HepG2 (cell line): ENCODE measurements around the gene CCT7. TPM values are rescaled to one million over a fixed set of nuclear protein-coding genes. Genes with fewer than 3 reads are reported as not detected.

Experiments used
- ATAC-seq: fragments of 200-7000 bp; cut with Tn5 transposase; 3 replicates; pipeline ENCODE4 v1.9.1; 2020; ENCODE audit warnings: mild to moderate bottlenecking, moderate library complexity
- BruUV-seq: library from RNA; stranded (reverse); fragments of 400-500 nt; replicated peaks from 2 replicates; lab custom pipeline; 2021; lab: Mats Ljungman, UMichigan
- CTCF ChIA-PET: fragments of 300-600 bp; formaldehyde crosslinking; extraction: SDS; loops from one replicate; lab custom pipeline; 2021; ENCODE audit warnings: low total read pairs, inconsistent platforms, low intra/inter-chr PET ratio; lab: Yijun Ruan, JAX
- POLR2A ChIA-PET: fragments of 350-600 bp; sonication (Branson Sonifier 250); formaldehyde crosslinking; loops from one replicate; lab custom pipeline; 2020; ENCODE audit warnings: antibody characterized with exemption, inconsistent platforms; lab: Yijun Ruan, JAX
- DNase-seq: peaks from one replicate; pipeline ENCODE4 v3.0.0-alpha.2; 2015; ENCODE audit warnings: low spot score
- FAIRE-seq: peaks from 3 replicates; lab custom pipeline; 2011; peaks lifted over from hg19 to GRCh38; lab: Jason Lieb, UNC
- H2AFZ ChIP-seq: one replicate; pipeline ENCODE4 v1.6.1; 2011; ENCODE audit warnings: low read length, inconsistent platforms
- H3K27ac ChIP-seq: fragments of 300-600 bp; 3 replicates; pipeline ENCODE4 v1.8.0; 2011; ENCODE audit warnings: mixed run types, mild to moderate bottlenecking, mixed read lengths, low read length, inconsistent platforms; ENCODE audit not compliant: insufficient read depth; ENCODE audit errors: extremely low read length
- H3K27me3 ChIP-seq, 2 experiments: fragments of 200-600 bp in 1 of 2; 2 replicates in 1 of 2; 3 replicates in 1 of 2; pipeline versions ENCODE4 v1.6.0 to v1.8.0; 2011; ENCODE audit warnings: low read length in 2 of 2, mild to moderate bottlenecking in 2 of 2, moderate library complexity in 2 of 2, inconsistent platforms in 1 of 2; ENCODE audit not compliant: insufficient read depth in 2 of 2, control insufficient read depth in 1 of 2
- H3K36me3 ChIP-seq, 2 experiments: fragments of 200-600 bp in 1 of 2; replicated peaks in 1 of 2; 2 replicates in 1 of 2; 3 replicates in 1 of 2; pipeline versions ENCODE4 v1.5.1 to v1.8.0; 2011; ENCODE audit warnings: low read length in 2 of 2, inconsistent platforms in 1 of 2; ENCODE audit not compliant: insufficient read depth in 2 of 2, control insufficient read depth in 1 of 2
- H3K4me1 ChIP-seq: 2 replicates; pipeline ENCODE4 v1.5.1; 2012; ENCODE audit warnings: low read length, inconsistent platforms; ENCODE audit not compliant: insufficient read depth
- H3K4me2 ChIP-seq: 2 replicates; pipeline ENCODE4 v1.6.0; 2011; ENCODE audit warnings: low read depth, low read length, inconsistent platforms
- H3K4me3 ChIP-seq, 3 experiments: fragments of 200-600 bp in 1 of 3; sonication (generic), shearing (Covaris generic) in 1 of 3; replicated peaks in 1 of 3; 2 replicates each; pipeline ENCODE4 v1.5.1; 2011 to 2016; ENCODE audit warnings: low read length in 3 of 3, inconsistent platforms in 2 of 3, low read depth in 2 of 3, mild to moderate bottlenecking in 2 of 3, control low read depth in 1 of 3, mixed read lengths in 1 of 3; ENCODE audit not compliant: insufficient read depth in 1 of 3
- H3K79me2 ChIP-seq: one replicate; pipeline ENCODE4 v1.6.1; 2011; ENCODE audit warnings: low read length, inconsistent platforms; ENCODE audit not compliant: insufficient read depth
- H3K9ac ChIP-seq: 2 replicates; pipeline ENCODE4 v1.6.0; 2011; ENCODE audit warnings: mild to moderate bottlenecking, low read depth, low read length, inconsistent platforms; ENCODE audit not compliant: insufficient read depth
- H3K9me3 ChIP-seq: 2 replicates; pipeline ENCODE4 v1.5.1; 2012; ENCODE audit warnings: mild to moderate bottlenecking, low read length
- H4K20me1 ChIP-seq: 2 replicates; pipeline ENCODE4 v1.6.0; 2011; ENCODE audit warnings: inconsistent platforms, mild to moderate bottlenecking, low read length, moderate library complexity; ENCODE audit not compliant: insufficient read depth
- AGO2 ChIP-seq: fragments of 200-400 bp; formaldehyde crosslinking; optimal IDR thresholded peaks from 2 replicates; pipeline ENCODE3; 2017; ENCODE audit warnings: mild to moderate bottlenecking, low read depth, low read length, moderate library complexity
- ATF7 ChIP-seq, 2 experiments: fragments of 450-650 bp in 1 of 2; sonication (generic) in 1 of 2; formaldehyde crosslinking in 1 of 2; IDR thresholded peaks; 2 replicates each; pipeline versions ENCODE4 v1.4.0 to v1.6.1; 2016 to 2020; ENCODE audit warnings: antibody characterized with exemption in 1 of 2, mild to moderate bottlenecking in 1 of 2, missing genetic modification reagents in 1 of 2
- ISX ChIP-seq: sonication (generic); formaldehyde crosslinking; conservative IDR thresholded peaks from 2 replicates; pipeline ENCODE4 v1.5.0; 2020; ENCODE audit warnings: missing genetic modification reagents
- KMT2B ChIP-seq: IDR thresholded peaks from 2 replicates; pipeline ENCODE4 v1.6.1; 2016; ENCODE audit warnings: missing genetic modification reagents, missing compliant biosample characterization
- RBM22 ChIP-seq: fragments of 200-400 bp; formaldehyde crosslinking; optimal IDR thresholded peaks from 2 replicates; pipeline ENCODE3; 2017; ENCODE audit warnings: mild to moderate bottlenecking, low read length, moderate library complexity
- ZNF264 ChIP-seq: sonication (generic); formaldehyde crosslinking; IDR thresholded peaks from 2 replicates; pipeline ENCODE4 v1.4.0; 2020; ENCODE audit warnings: missing genetic modification reagents
- ZNF792 ChIP-seq: IDR thresholded peaks from 2 replicates; pipeline ENCODE4 v1.6.1; 2016
- ZNF891 ChIP-seq: sonication (generic); formaldehyde crosslinking; IDR thresholded peaks from 2 replicates; pipeline ENCODE4 v1.5.0; 2020; ENCODE audit warnings: mild to moderate bottlenecking, missing genetic modification reagents
- WGBS: methylation state at CpG from one replicate; pipeline ENCODE4 v1.1.6; 2017; ENCODE audit warnings: low lambda C conversion rate; 5-methylcytosine and 5-hydroxymethylcytosine counted together
- in situ Hi-C: cut with HindIII; loops from 2 replicates; pipeline ENCODE4 v1.10.0; 2017; ENCODE audit warnings: low pct_unique_long_range_greater_than_20kb; ENCODE audit not compliant: extremely low pct_ligation_motif_present
- intact Hi-C: fragments of 100-400 bp; cut with micrococcal nuclease; formaldehyde crosslinking; loops from one replicate; pipeline ENCODE4 v1.10.0; 2022; ENCODE audit not compliant: unreplicated experiment
- polyA plus RNA-seq, 8 experiments: library from polyadenylated mRNA; depleted of rRNA in 3 of 8; stranded (reverse) in 7 of 8; unstranded in 1 of 8; fragments of >200 nt; fragmentation: Illumina TruSeq in 4 of 8; extraction: Trizol in 4 of 8; gene quantifications; 2 replicates each; pipeline versions ENCODE4 v1.2.1 to v1.2.3, GENCODE V29; 2011 to 2016; ENCODE audit warnings: low read depth in 4 of 8, missing spikeins in 1 of 8, mixed read lengths in 1 of 8; ENCODE audit not compliant: insufficient read depth in 1 of 8
- total RNA-seq, 5 experiments: library from RNA; depleted of rRNA; stranded (reverse); fragments of >200 nt; fragmentation: Illumina TruSeq; extraction: Trizol; gene quantifications; 2 replicates each; pipeline ENCODE4 v1.2.3, GENCODE V29; 2016; ENCODE audit warnings: low read depth in 1 of 5
- TF ChIP-seq, protein P1 (sequence below): sonication (generic); formaldehyde crosslinking; conservative IDR thresholded peaks from 2 replicates; pipeline ENCODE4 v1.8.1; 2023; ENCODE audit warnings: missing genetic modification reagents
- TF ChIP-seq, protein P2 (sequence below): sonication (generic); formaldehyde crosslinking; IDR thresholded peaks from 2 replicates; pipeline ENCODE4 v1.8.0; 2022; ENCODE audit warnings: mild to moderate bottlenecking, missing genetic modification reagents, borderline replicate concordance
- TF ChIP-seq, protein P3 (sequence below): sonication (generic); formaldehyde crosslinking; conservative IDR thresholded peaks from 2 replicates; pipeline ENCODE4 v1.8.0; 2022; ENCODE audit warnings: missing genetic modification reagents
- TF ChIP-seq, protein P4 (sequence below): sonication (generic); formaldehyde crosslinking; IDR thresholded peaks from 2 replicates; pipeline ENCODE4 v1.4.0; 2020; ENCODE audit warnings: missing genetic modification reagents, borderline replicate concordance

CCT7 gene
- total and polyA plus RNA-seq, 2 of the 13 experiments (the other 11 are each of a cell fraction or from before 2014, with no cell fraction given) = 347 to 517 TPM

DNA sequence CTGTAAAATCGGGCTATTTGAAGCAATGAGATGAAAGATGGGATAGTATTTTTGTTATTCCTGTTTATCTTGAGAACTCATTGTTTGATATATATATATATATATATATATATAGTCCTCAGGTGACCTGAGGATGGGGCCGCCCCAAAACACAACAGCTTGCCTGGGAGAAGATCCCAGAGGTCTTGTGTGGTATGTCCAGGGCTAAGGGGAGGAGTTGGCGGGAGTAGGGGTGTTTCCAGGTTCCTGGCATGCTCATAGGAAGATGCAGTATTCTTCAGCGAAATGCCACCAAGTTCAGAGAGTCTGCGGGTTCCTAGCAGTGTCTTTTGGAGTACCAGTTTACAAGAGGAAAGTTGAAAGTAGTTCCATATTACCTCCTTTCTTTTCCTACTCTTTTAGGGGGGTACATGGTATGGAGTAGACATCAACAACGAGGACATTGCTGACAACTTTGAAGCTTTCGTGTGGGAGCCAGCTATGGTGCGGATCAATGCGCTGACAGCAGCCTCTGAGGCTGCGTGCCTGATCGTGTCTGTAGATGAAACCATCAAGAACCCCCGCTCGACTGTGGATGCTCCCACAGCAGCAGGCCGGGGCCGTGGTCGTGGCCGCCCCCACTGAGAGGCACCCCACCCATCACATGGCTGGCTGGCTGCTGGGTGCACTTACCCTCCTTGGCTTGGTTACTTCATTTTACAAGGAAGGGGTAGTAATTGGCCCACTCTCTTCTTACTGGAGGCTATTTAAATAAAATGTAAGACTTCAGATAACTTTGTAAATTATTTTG lies 18.3 kb downstream of the CCT7 start (continued):
- TF ChIP-seq, protein P1, sequence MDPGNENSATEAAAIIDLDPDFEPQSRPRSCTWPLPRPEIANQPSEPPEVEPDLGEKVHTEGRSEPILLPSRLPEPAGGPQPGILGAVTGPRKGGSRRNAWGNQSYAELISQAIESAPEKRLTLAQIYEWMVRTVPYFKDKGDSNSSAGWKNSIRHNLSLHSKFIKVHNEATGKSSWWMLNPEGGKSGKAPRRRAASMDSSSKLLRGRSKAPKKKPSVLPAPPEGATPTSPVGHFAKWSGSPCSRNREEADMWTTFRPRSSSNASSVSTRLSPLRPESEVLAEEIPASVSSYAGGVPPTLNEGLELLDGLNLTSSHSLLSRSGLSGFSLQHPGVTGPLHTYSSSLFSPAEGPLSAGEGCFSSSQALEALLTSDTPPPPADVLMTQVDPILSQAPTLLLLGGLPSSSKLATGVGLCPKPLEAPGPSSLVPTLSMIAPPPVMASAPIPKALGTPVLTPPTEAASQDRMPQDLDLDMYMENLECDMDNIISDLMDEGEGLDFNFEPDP (CRISPR knock-in tag) = 0 out of 2 replicates have a peak, but pooled peaks have one; percentile 48
- TF ChIP-seq ZNF891 (CRISPR knock-in tag) = 0 out of 2 replicates have a peak, but pooled peaks have one; percentile 25
- TF ChIP-seq KMT2B (CRISPR knock-in tag) = no peak
- TF ChIP-seq AGO2 = peak; percentile 64

DNA sequence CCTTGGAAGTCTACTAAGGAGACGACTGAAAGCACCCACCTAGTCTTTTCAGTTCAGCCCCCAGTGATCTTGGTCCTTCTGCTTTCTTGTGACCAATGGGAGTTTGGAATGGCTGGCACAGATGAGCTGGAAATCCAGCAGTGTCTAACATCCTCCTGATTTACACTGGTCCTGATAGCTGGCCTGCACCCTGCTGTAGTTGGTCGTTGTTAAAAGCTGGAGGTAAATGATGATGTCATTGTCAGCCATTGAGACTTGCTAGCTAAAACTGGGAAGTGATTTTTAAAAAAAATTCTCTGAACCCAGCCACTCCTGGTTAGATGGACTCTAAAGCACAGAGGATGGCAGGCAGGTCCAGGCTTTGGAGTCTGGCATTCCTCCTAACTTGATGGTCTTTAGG lies 19.3 kb downstream of the CCT7 start:
- intact Hi-C loops = no loop called here
- ATAC-seq (no peak), FAIRE-seq (no peak), DNase-seq (no peak)
- H3K27me3 ChIP-seq = no peaks in the 10 kb centered on the region
- in situ Hi-C loops = no loop called here
- peaks cover 20% of the 10 kb centered on the region for H3K4me1 ChIP-seq
- no peak overlapping the region for H3K27ac ChIP-seq
- H2AFZ ChIP-seq = no peak overlapping the region
- no peaks in the 10 kb centered on the region for H3K9me3 ChIP-seq
- no peak overlapping the region for H3K4me2 ChIP-seq
- no TSS peak for BruUV-seq
- POLR2A ChIA-PET = interaction anchor here (1.3 to 2.5 kb wide), 3 partner anchors 9 to 20 kb away, joined by 3 to 10 read pairs (median 7); partner anchors contain the start of genes CCT7 and PRADC1
- H3K79me2 ChIP-seq = no peaks in the 10 kb centered on the region
- H3K36me3 ChIP-seq = peaks cover 33 to 55% of the 10 kb centered on the region in 2 experiments
- 83% methylated on average over 2 of the region's 2 CpGs for WGBS
- CTCF ChIA-PET = no interaction called here
- H4K20me1 ChIP-seq = peaks cover 6% of the 10 kb centered on the region; the same call in 1 of the 2 replicates
- no peak overlapping the region for H3K4me3 ChIP-seq
- H3K9ac ChIP-seq = no peak overlapping the region
- TF ChIP-seq, protein P2, sequence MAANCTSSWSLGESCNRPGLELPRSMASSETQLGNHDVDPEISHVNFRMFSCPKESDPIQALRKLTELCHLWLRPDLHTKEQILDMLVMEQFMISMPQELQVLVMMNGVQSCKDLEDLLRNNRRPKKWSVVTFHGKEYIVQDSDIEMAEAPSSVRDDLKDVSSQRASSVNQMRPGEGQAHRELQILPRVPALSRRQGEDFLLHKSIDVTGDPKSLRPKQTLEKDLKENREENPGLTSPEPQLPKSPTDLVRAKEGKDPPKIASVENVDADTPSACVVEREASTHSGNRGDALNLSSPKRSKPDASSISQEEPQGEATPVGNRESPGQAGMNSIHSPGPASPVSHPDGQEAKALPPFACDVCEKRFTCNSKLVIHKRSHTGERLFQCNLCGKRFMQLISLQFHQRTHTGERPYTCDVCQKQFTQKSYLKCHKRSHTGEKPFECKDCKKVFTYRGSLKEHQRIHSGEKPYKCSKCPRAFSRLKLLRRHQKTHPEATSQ (CRISPR knock-in tag) = 0 out of 2 replicates have a peak, but pooled peaks have one; percentile 51
- TF ChIP-seq RBM22 = peak; percentile 63
- TF ChIP-seq ZNF264 = no peak
- TF ChIP-seq ISX (CRISPR knock-in tag) = no peak
- no peak for TF ChIP-seq ZNF792 (CRISPR knock-in tag)
- TF ChIP-seq, protein P3, sequence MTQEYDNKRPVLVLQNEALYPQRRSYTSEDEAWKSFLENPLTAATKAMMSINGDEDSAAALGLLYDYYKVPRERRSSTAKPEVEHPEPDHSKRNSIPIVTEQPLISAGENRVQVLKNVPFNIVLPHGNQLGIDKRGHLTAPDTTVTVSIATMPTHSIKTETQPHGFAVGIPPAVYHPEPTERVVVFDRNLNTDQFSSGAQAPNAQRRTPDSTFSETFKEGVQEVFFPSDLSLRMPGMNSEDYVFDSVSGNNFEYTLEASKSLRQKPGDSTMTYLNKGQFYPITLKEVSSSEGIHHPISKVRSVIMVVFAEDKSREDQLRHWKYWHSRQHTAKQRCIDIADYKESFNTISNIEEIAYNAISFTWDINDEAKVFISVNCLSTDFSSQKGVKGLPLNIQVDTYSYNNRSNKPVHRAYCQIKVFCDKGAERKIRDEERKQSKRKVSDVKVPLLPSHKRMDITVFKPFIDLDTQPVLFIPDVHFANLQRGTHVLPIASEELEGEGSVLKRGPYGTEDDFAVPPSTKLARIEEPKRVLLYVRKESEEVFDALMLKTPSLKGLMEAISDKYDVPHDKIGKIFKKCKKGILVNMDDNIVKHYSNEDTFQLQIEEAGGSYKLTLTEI (CRISPR knock-in tag) = no peak
- TF ChIP-seq, protein P4, sequence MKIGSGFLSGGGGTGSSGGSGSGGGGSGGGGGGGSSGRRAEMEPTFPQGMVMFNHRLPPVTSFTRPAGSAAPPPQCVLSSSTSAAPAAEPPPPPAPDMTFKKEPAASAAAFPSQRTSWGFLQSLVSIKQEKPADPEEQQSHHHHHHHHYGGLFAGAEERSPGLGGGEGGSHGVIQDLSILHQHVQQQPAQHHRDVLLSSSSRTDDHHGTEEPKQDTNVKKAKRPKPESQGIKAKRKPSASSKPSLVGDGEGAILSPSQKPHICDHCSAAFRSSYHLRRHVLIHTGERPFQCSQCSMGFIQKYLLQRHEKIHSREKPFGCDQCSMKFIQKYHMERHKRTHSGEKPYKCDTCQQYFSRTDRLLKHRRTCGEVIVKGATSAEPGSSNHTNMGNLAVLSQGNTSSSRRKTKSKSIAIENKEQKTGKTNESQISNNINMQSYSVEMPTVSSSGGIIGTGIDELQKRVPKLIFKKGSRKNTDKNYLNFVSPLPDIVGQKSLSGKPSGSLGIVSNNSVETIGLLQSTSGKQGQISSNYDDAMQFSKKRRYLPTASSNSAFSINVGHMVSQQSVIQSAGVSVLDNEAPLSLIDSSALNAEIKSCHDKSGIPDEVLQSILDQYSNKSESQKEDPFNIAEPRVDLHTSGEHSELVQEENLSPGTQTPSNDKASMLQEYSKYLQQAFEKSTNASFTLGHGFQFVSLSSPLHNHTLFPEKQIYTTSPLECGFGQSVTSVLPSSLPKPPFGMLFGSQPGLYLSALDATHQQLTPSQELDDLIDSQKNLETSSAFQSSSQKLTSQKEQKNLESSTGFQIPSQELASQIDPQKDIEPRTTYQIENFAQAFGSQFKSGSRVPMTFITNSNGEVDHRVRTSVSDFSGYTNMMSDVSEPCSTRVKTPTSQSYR (CRISPR knock-in tag) = no peak
- peak; percentile 95 for TF ChIP-seq ATF7 (IDR thresholded peaks at IDR 0.05)
- no peak for TF ChIP-seq ATF7 (CRISPR knock-in tag; IDR thresholded peaks at IDR 0.05)
